ENCODE measurements around the gene HEMK1. TPM values are rescaled to one million over a fixed set of nuclear protein-coding genes. Genes with fewer than 3 reads are reported as not detected.

Gene HEMK1
- total and polyA plus RNA-seq, 2 of the 8 experiments (the other 6 are each of a cell fraction or from before 2014, with no cell fraction given): 9.7 to 10.6 TPM

DNA sequence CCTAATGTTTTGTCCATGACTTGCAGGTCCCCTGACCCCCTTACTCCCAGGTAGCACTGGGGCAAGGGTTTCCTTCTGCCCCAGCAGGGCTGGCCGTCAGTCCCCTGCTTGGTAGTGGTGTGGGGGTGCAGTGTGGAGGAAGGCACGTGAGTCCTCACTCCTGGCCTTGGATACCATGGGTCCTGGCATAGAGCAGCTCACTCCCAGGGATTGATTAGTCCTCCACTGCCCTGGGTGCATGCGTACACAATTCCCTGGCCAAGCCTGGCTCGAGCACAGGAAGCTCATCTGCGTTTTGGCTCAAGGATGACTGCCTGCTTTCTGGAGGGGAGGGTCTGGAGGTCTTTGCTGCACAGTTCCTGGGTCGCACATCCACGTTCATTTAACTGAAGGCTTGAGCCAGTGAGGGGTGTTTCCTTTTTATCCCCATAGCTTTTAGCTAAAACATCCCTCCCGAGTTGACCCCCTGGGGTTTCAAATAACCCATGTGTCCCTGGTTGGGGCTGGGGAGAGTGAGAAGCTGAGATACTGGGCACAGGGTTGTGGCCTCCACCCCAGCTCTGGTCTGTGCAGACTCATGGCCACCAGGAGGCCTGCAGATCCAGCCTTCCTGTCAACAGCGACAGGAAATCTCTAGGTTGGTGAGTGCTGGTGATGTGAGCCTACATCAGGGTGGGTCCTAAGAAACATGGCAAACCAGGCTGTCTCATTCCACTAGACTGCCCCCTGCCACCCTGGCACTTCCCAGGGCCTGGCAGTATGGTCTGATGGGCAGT, 11.5 kb downstream of the HEMK1 start (continued):
- TF ChIP-seq, protein P1, sequence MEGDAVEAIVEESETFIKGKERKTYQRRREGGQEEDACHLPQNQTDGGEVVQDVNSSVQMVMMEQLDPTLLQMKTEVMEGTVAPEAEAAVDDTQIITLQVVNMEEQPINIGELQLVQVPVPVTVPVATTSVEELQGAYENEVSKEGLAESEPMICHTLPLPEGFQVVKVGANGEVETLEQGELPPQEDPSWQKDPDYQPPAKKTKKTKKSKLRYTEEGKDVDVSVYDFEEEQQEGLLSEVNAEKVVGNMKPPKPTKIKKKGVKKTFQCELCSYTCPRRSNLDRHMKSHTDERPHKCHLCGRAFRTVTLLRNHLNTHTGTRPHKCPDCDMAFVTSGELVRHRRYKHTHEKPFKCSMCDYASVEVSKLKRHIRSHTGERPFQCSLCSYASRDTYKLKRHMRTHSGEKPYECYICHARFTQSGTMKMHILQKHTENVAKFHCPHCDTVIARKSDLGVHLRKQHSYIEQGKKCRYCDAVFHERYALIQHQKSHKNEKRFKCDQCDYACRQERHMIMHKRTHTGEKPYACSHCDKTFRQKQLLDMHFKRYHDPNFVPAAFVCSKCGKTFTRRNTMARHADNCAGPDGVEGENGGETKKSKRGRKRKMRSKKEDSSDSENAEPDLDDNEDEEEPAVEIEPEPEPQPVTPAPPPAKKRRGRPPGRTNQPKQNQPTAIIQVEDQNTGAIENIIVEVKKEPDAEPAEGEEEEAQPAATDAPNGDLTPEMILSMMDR (IDR thresholded peaks at IDR 0.05; ENCODE audit: control extremely low read depth in 1 of 3, insufficient read depth in 1 of 3, low read depth in 1 of 3, low read length in 3 of 3): no peak
